Motor neuron (in vitro differentiated cells): ENCODE measurements around the gene PRDM2. TPM values are rescaled to one million over a fixed set of nuclear protein-coding genes. Genes with fewer than 3 reads are reported as not detected.
A peak's percentile ranks its signal among the peaks of the same experiment; 100 is the strongest.

Experiments used
- ATAC-seq, 8 experiments: fragments of 200-7000 bp; cut with Tn5 transposase; replicated peaks in 6 of 8; 2 replicates each; pipeline ENCODE4 v1.8.0; 2021; ENCODE audit warnings: mild to moderate bottlenecking in 8 of 8, moderate library complexity in 8 of 8
- H3K27ac ChIP-seq, 2 donors: fragments of 250-450 bp; sonication (Bioruptor Pico); 2 replicates each; pipeline ENCODE4 v1.9.0; 2021; ENCODE audit warnings: antibody characterized with exemption in 2 of 2, mild to moderate bottlenecking in 2 of 2, moderate library complexity in 1 of 2
- H3K4me1 ChIP-seq, 2 donors: fragments of 250-450 bp; sonication (Bioruptor Pico); replicated peaks in 1 of 2; 2 replicates each; pipeline ENCODE4 v1.6.1; 2021; ENCODE audit warnings: antibody characterized with exemption in 2 of 2, mild to moderate bottlenecking in 2 of 2, moderate library complexity in 1 of 2
- H3K4me3 ChIP-seq, 5 donors: fragments of 250-450 bp; sonication (Bioruptor Pico); 2 replicates each; pipeline ENCODE4 v1.9.0; 2021; ENCODE audit warnings: antibody characterized with exemption in 5 of 5, mild to moderate bottlenecking in 5 of 5, moderate library complexity in 4 of 5
- WGBS, 10 experiments: fragments of 450-650 bp; shearing (Covaris generic); methylation state at CpG; one replicate each; pipeline ENCODE4 v1.0.0; 2022; 5-methylcytosine and 5-hydroxymethylcytosine counted together
- in situ Hi-C, 9 experiments: fragments of 400-800 bp; cut with MboI; loops; one replicate each; pipeline ENCODE4 v1.15.0; 2021; ENCODE audit warnings: low sequenced_read_pairs in 9 of 9, low pct_unique_long_range_greater_than_20kb in 2 of 9; ENCODE audit not compliant: unreplicated experiment in 9 of 9
- total RNA-seq, 8 experiments: library from RNA; unstranded; fragments of 300-600 nt; gene quantifications; 2 replicates each; pipeline versions ENCODE4 v1.2.3 to v1.2.4, GENCODE V29; 2022

The PRDM2 gene
- total RNA-seq, 8 experiments from 2014 or later: 10.9 to 63.9 (median 37.1) TPM

DNA sequence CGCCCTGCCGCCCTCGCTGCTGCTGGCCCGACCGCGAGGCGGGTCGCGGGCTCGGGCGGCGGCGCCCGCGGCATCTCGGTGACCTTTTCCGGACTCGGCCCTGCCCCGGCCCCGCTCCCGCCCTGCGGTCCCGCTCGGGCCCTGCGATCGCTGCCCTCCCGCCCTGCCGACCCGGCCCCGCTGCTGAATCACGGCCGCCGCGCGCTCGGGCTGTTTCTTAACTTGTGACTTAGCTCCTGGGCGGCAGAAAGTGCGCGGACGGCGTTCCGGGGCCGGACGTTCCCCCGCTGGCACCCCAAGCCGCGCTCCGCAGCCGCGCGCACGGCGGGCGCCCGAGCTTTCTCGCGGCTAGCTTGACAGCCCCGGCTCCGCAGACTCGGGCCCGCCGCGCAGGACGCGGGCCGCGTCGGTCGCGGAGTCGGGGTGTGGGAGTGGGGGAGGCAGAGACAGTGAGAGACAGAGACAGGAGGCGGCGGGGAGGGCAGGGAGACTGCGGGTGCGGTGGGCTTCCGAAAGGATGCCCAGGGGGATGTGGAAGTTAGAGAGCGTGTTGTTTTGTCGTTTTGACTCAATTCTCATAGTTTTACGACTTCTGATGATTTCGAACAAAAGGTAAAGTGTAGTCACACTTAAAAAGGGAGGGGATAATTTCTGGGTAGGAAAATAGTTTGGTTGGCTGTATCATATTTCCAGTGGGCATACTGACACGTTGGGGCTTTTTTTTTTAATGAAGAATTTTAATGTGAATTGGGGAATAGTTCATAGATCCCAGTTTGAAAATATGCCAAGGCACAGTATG is 49.8 kb downstream of the PRDM2 start:
- H3K4me1 ChIP-seq: peaks cover 13 to 22% of the 10 kb centered on the region in 2 donors
- H3K4me3 ChIP-seq: peak overlapping the region; percentile 65 to 93 (median 86)
- in situ Hi-C loops: no loop called here
- peak overlapping the region; percentile 62 to 82 for H3K27ac ChIP-seq
- ATAC-seq: peak in 7 of 8 experiments; percentile 52 to 66 (median 59)
- 0 to 3% (median 0%) methylated on average over 1 to 12 of the region's 81 CpGs; no CpG with 5 or more reads in 2 of the 10 experiments for WGBS, 10 experiments

GRCh38 chr1:13751458-13751871 is 51.5 kb downstream of the PRDM2 start:
- Histone ChIP-seq H3K4me1 (peaks cover 13 to 23% of the 10 kb centered on the region in 2 donors), H3K4me3 (peak overlapping the region in 1 of 5 donors; percentile 67), H3K27ac (no peak overlapping the region)
- in situ Hi-C loops: no loop called here
- WGBS, 10 experiments: 53 to 90% (median 71%) methylated on average over 1 to 5 of the region's 5 CpGs; no CpG with 5 or more reads in 4 of the 10 experiments
- no peak for ATAC-seq

- WGBS, 10 experiments: 0 to 100% (median 67%) methylated on average over 1 to 7 of the region's 7 CpGs; no CpG with 5 or more reads in 1 of the 10 experiments
- Histone ChIP-seq H3K4me1 (peaks cover 13 to 24% of the 10 kb centered on the region in 2 donors), H3K4me3 (no peak overlapping the region), H3K27ac (no peak overlapping the region)
- in situ Hi-C loops: no loop called here
- ATAC-seq: peak in 2 of 8 experiments; percentile 2 to 3
Observed at GRCh38 chr1:13751985-13752384, 52.0 kb downstream of the PRDM2 start.

GRCh38 chr1:13752852-13753251 is 52.9 kb downstream of the PRDM2 start:
- Histone ChIP-seq H3K4me3 (no peak overlapping the region), H3K27ac (no peak overlapping the region), H3K4me1 (peaks cover 13 to 24% of the 10 kb centered on the region in 2 donors)
- in situ Hi-C loops: no loop called here
- 87 to 100% (median 95%) methylated on average over 2 to 6 of the region's 6 CpGs for WGBS, 10 experiments
- no peak for ATAC-seq

GRCh38 chr1:13753636-13754402 is 53.8 kb downstream of the PRDM2 start:
- ATAC-seq: no peak
- no peak overlapping the region for H3K27ac ChIP-seq
- H3K4me3 ChIP-seq: no peak overlapping the region
- in situ Hi-C loops: no loop called here
- H3K4me1 ChIP-seq: peaks cover 10 to 18% of the 10 kb centered on the region in 2 donors
- 92 to 100% (median 98%) methylated on average over 1 to 5 of the region's 5 CpGs; no CpG with 5 or more reads in 2 of the 10 experiments for WGBS, 10 experiments

DNA sequence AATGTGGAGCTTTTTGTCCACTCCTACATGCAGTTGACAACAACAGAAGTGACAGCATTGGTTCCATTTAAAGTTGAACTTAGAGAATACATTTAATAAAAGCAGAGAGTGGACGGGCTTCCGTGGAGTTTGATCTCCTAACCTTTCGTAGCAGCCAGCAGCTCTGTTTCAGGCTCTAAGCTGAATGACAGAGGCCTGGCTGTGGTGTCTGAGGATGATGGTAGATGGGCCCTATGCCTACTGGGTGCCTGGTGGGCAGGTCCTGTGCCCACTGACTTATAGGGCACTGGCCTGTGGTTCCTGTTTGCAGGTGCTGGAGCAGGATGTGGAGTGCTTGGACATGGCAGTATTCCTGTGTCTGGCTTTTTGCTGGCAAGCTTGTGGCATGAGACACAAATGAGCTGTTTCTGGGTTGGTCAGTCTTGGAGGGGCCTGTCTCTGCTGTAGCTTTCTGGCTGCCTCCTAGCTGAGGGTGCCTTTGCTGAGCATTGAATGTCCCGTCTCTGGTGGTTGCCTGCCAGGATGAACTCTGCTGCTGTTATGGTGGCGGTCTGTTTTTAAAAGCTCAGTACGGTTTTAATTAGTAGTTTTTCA is 54.6 kb downstream of the PRDM2 start:
- ATAC-seq: no peak
- WGBS, 10 experiments: 56 to 100% (median 92%) methylated on average over 2 to 6 of the region's 6 CpGs; no CpG with 5 or more reads in 3 of the 10 experiments
- no peak overlapping the region for H3K4me3 ChIP-seq
- no peak overlapping the region for H3K27ac ChIP-seq
- peaks cover 13 to 21% of the 10 kb centered on the region in 2 donors for H3K4me1 ChIP-seq
- in situ Hi-C loops: no loop called here

GRCh38 chr1:13756557-13757315 is 56.7 kb downstream of the PRDM2 start:
- Histone ChIP-seq H3K4me1 (peaks cover 4 to 6% of the 10 kb centered on the region in 2 donors), H3K27ac (no peak overlapping the region), H3K4me3 (no peak overlapping the region)
- no peak for ATAC-seq
- WGBS, 10 experiments: 57 to 100% (median 88%) methylated on average over 1 to 4 of the region's 4 CpGs; no CpG with 5 or more reads in 1 of the 10 experiments
- in situ Hi-C loops: no loop called here

DNA sequence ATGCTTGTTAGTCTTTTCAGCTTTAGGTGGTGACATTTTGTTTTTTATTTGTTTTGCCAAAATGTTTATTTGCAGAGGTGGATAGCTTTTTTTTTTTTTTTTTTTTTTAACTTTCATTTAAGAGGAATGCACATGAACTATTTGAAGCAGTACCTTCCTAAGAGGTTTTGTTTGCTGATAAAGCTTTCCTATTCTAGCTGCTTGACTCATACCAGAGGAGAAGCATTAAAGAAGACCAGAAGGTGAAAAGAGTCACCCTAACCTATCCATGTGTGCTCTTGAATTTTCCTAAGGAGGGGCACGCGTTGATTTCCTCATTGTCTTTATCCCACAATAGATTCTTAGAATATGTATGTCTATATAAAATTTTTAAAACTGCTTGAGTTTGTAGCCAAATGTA is 57.7 kb downstream of the PRDM2 start:
- H3K27ac ChIP-seq: no peak overlapping the region
- peaks cover 3 to 8% of the 10 kb centered on the region in 2 donors for H3K4me1 ChIP-seq
- in situ Hi-C loops: no loop called here
- H3K4me3 ChIP-seq: no peak overlapping the region
- ATAC-seq: no peak
- WGBS, 10 experiments: 93 to 100% (median 98%) methylated on average over 2 of the region's 2 CpGs; no CpG with 5 or more reads in 2 of the 10 experiments

GRCh38 chr1:13759072-13759471 is 59.1 kb downstream of the PRDM2 start:
- Histone ChIP-seq H3K4me3 (no peak overlapping the region), H3K27ac (no peak overlapping the region), H3K4me1 (peaks cover 7 to 22% of the 10 kb centered on the region in 2 donors)
- 65 to 97% (median 80%) methylated on average over 2 to 4 of the region's 4 CpGs for WGBS, 10 experiments
- in situ Hi-C loops: no loop called here
- no peak for ATAC-seq

DNA sequence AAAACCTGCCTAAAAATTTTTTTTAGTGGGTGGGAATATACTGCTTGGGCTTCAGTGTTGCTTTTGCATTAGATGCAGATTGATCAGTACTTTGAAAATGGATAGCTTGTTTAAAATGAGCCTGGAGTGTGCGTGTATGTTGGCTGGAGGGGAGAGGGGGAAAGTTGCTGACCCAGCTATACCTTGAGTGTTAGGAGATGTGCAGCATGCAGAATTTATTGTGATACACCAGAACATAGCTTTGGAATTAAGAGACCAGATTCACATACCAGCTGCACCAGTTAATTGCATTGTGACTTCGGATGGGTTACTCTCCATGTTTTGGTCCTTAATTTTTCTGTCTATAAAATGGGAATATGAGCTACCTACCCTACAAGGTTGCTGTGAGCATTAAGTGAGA is 60.4 kb downstream of the PRDM2 start:
- Histone ChIP-seq H3K4me1 (peaks cover 14 to 28% of the 10 kb centered on the region in 2 donors), H3K27ac (no peak overlapping the region), H3K4me3 (no peak overlapping the region)
- ATAC-seq: no peak
- 0 to 100% (median 87%) methylated on average over 1 to 2 of the region's 2 CpGs; no CpG with 5 or more reads in 1 of the 10 experiments for WGBS, 10 experiments
- in situ Hi-C loops: no loop called here

DNA sequence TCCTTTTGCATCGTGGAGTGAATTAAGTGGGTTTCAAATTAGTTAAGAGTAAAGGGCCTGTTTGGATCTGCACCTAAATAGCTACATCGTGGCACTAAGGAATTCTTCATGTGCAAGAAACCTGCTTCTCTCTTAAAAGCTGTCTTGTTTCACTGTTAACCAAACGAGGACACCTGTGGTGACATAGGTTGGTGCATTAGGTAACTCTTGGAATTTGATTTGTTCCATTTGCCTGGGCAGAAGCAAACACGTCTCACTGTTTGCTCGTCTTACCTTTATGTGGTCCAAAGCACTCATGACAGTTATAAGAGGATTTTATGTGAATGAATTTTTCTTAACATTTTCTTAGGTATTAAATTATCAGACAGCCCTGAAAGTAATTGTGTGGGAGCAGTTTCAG is 60.9 kb downstream of the PRDM2 start:
- Histone ChIP-seq H3K27ac (no peak overlapping the region), H3K4me3 (no peak overlapping the region), H3K4me1 (peaks cover 14 to 28% of the 10 kb centered on the region in 2 donors)
- no peak for ATAC-seq
- WGBS, 10 experiments: 39 to 100% (median 83%) methylated on average over 1 to 5 of the region's 5 CpGs; no CpG with 5 or more reads in 2 of the 10 experiments
- in situ Hi-C loops: no loop called here

DNA sequence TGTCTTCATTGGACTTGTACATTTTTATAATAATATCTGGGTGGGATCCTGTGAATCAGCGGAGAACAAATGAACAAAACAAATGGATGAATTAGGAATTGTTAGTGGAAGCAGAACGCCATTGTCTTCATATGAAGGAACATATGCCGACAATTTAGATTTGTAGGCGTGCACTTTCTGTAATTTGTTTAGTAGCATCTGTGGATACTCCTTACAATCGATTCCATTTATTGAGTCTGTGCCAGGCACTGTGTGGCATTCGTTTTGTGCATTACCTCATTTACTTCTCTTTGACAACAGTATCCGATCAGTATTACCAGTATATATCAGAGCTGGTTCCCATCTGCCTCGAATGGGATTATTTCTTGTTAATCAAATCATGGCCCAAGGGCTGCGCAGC is 61.9 kb downstream of the PRDM2 start:
- no peak overlapping the region for H3K4me3 ChIP-seq
- peaks cover 14 to 26% of the 10 kb centered on the region in 2 donors for H3K4me1 ChIP-seq
- WGBS, 10 experiments: 10 to 100% (median 86%) methylated on average over 2 to 9 of the region's 9 CpGs; no CpG with 5 or more reads in 1 of the 10 experiments
- no peak overlapping the region for H3K27ac ChIP-seq
- in situ Hi-C loops: no loop called here
- no peak for ATAC-seq
